ENCODE results near the gene CHRNA4. TPM values are rescaled to one million over a fixed set of nuclear protein-coding genes. Genes with fewer than 3 reads are reported as not detected.

The CHRNA4 gene
- total and polyA plus RNA-seq, 2 of the 13 experiments (the other 11 are each of a cell fraction or from before 2014, with no cell fraction given) = not detected

DNA sequence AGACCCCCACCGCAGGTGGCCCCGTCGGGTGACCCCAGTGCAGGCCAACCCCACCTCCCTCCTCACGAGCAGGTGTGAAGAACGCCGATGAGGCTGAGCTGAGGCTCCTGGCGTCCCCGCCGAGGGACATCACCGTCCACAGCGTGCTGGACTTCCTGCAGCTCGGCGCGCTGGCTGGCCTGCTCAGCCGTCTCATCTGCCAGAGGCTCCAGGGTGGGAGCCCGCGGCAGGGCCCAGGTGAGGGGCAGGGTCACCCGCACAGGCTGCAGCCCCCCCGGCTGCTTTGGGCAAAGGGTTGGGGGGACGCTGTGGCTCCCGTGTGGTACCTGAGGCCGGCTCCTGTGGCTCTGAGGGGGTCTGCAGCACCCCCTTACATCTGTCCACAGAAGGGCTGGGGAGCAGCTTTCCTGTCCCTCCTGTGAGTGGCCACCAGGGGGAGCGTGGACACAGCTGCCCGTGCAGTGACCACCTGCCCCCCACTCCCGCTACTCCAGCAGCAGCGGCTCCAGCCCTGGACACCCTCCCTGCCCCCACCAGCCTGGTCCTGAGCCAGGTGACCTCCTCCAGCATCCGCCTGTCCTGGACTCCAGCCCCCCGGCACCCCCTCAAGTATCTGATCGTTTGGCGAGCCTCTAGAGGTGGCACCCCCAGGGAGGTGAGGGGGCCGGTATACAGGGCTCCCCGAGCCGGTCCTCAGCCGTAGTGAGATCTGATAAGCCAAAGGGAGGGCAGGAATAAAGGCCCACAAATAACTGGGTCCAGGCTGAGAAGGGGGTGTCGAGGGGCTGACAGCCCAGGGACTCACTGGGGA is 51.7 kb downstream of the CHRNA4 start (continued):
- TF ChIP-seq, protein P1, sequence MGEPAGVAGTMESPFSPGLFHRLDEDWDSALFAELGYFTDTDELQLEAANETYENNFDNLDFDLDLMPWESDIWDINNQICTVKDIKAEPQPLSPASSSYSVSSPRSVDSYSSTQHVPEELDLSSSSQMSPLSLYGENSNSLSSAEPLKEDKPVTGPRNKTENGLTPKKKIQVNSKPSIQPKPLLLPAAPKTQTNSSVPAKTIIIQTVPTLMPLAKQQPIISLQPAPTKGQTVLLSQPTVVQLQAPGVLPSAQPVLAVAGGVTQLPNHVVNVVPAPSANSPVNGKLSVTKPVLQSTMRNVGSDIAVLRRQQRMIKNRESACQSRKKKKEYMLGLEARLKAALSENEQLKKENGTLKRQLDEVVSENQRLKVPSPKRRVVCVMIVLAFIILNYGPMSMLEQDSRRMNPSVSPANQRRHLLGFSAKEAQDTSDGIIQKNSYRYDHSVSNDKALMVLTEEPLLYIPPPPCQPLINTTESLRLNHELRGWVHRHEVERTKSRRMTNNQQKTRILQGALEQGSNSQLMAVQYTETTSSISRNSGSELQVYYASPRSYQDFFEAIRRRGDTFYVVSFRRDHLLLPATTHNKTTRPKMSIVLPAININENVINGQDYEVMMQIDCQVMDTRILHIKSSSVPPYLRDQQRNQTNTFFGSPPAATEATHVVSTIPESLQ (CRISPR knock-in tag; conservative IDR thresholded peaks at IDR 0.05) = no peak
- TF ChIP-seq, protein P2, sequence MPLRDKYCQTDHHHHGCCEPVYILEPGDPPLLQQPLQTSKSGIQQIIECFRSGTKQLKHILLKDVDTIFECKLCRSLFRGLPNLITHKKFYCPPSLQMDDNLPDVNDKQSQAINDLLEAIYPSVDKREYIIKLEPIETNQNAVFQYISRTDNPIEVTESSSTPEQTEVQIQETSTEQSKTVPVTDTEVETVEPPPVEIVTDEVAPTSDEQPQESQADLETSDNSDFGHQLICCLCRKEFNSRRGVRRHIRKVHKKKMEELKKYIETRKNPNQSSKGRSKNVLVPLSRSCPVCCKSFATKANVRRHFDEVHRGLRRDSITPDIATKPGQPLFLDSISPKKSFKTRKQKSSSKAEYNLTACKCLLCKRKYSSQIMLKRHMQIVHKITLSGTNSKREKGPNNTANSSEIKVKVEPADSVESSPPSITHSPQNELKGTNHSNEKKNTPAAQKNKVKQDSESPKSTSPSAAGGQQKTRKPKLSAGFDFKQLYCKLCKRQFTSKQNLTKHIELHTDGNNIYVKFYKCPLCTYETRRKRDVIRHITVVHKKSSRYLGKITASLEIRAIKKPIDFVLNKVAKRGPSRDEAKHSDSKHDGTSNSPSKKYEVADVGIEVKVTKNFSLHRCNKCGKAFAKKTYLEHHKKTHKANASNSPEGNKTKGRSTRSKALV (CRISPR knock-in tag; IDR thresholded peaks at IDR 0.05) = 0 out of 2 replicates have a peak, but pooled peaks have one; percentile 22
- TF ChIP-seq TEAD3 (CRISPR knock-in tag; optimal IDR thresholded peaks at IDR 0.05; ENCODE audit: borderline replicate concordance) = peak; percentile 30
- peak; percentile 74; the same call in 1 of the 2 replicates for TF ChIP-seq ZNF563 (CRISPR knock-in tag; IDR thresholded peaks at IDR 0.05)
- TF ChIP-seq ZNF331 (CRISPR knock-in tag; IDR thresholded peaks at IDR 0.05) = no peak
- no peak for TF ChIP-seq JUND (CRISPR knock-in tag; IDR thresholded peaks at IDR 0.05)
- no peak for TF ChIP-seq ZNF577 (CRISPR knock-in tag; IDR thresholded peaks at IDR 0.05; ENCODE audit: borderline replicate concordance, low read depth)
- TF ChIP-seq TSC22D2 (CRISPR knock-in tag; IDR thresholded peaks at IDR 0.05; ENCODE audit: borderline replicate concordance) = no peak
- TF ChIP-seq, protein P3, sequence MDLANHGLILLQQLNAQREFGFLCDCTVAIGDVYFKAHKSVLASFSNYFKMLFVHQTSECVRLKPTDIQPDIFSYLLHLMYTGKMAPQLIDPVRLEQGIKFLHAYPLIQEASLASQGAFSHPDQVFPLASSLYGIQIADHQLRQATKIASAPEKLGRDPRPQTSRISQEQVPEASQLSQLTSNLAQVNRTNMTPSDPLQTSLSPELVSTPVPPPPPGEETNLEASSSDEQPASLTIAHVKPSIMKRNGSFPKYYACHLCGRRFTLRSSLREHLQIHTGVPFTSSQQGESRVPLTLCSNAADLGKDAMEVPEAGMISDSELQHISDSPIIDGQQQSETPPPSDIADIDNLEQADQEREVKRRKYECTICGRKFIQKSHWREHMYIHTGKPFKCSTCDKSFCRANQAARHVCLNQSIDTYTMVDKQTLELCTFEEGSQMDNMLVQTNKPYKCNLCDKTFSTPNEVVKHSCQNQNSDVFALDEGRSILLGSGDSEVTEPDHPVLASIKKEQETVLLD (CRISPR knock-in tag; IDR thresholded peaks at IDR 0.05; ENCODE audit: low read depth) = no peak
- TF ChIP-seq HNRNPLL (IDR thresholded peaks at IDR 0.05; ENCODE audit: low read depth, low read length, poor library complexity, severe bottlenecking) = peak; percentile 25
- TF ChIP-seq ZZZ3 (CRISPR knock-in tag; IDR thresholded peaks at IDR 0.05; ENCODE audit: borderline replicate concordance) = no peak
- TF ChIP-seq YEATS4 (CRISPR knock-in tag; IDR thresholded peaks at IDR 0.05; ENCODE audit: borderline replicate concordance) = no peak
- no peak for TF ChIP-seq EEA1 (CRISPR knock-in tag; IDR thresholded peaks at IDR 0.05; ENCODE audit: borderline replicate concordance)
- TF ChIP-seq RFXANK (CRISPR knock-in tag; IDR thresholded peaks at IDR 0.05) = no peak
- peak; percentile 61; the same call in 1 of the 2 replicates for TF ChIP-seq MYC (CRISPR knock-in tag; IDR thresholded peaks at IDR 0.05; ENCODE audit: borderline replicate concordance)
- TF ChIP-seq BORCS8-MEF2B (CRISPR knock-in tag; IDR thresholded peaks at IDR 0.05) = 0 out of 2 replicates have a peak, but pooled peaks have one; percentile 67
- peak; percentile 53; the same call in 1 of the 2 replicates for TF ChIP-seq RXRA (CRISPR knock-in tag; IDR thresholded peaks at IDR 0.05)
- TF ChIP-seq, protein P4, sequence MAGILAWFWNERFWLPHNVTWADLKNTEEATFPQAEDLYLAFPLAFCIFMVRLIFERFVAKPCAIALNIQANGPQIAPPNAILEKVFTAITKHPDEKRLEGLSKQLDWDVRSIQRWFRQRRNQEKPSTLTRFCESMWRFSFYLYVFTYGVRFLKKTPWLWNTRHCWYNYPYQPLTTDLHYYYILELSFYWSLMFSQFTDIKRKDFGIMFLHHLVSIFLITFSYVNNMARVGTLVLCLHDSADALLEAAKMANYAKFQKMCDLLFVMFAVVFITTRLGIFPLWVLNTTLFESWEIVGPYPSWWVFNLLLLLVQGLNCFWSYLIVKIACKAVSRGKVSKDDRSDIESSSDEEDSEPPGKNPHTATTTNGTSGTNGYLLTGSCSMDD (CRISPR knock-in tag; IDR thresholded peaks at IDR 0.05) = peak; percentile 12; the same call in 1 of the 2 replicates
- no peak for TF ChIP-seq ZNF138 (CRISPR knock-in tag; IDR thresholded peaks at IDR 0.05; ENCODE audit: low read depth)
- TF ChIP-seq, protein P5, sequence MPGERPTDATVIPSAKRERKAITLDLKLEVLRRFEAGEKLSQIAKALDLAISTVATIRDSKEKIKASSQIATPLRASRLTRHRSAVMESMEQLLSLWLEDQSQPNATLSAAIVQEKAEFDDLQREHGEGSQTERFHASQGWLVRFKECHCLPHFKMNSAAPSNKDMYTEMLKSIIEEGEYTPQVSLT (CRISPR knock-in tag; IDR thresholded peaks at IDR 0.05; ENCODE audit: borderline replicate concordance, low read depth) = no peak
- no peak for TF ChIP-seq ZNF24 (IDR thresholded peaks at IDR 0.05)
- no peak for TF ChIP-seq FOXK1 (CRISPR knock-in tag; IDR thresholded peaks at IDR 0.05; ENCODE audit: borderline replicate concordance, low read depth)
- no peak for TF ChIP-seq POLR2G (IDR thresholded peaks at IDR 0.05; ENCODE audit: low read depth, low read length)
